ENCODE results near the gene CAB39. TPM values are rescaled to one million over a fixed set of nuclear protein-coding genes. Genes with fewer than 3 reads are reported as not detected.

CAB39 gene
- total and polyA plus RNA-seq, 2 of the 8 experiments (the other 6 are each of a cell fraction or from before 2014, with no cell fraction given), result 16.4 to 50.5 TPM

- TF ChIP-seq SP1 (IDR thresholded peaks at IDR 0.05; ENCODE audit: low read depth, low read length), result no peak
- no peak for TF ChIP-seq JUN (IDR thresholded peaks at IDR 0.05; ENCODE audit: low read depth, low read length)
Observed at GRCh38 chr2:230664128-230664527, 48.5 kb upstream of the CAB39 start (continued).

Data from H1 (cell line).